ENCODE data around the gene SLC16A8. TPM values are rescaled to one million over a fixed set of nuclear protein-coding genes. Genes with fewer than 3 reads are reported as not detected.

The SLC16A8 gene
- total and polyA plus RNA-seq, 10 of the 15 experiments (the other 5 are each of a cell fraction or from before 2014, with no cell fraction given) = not detected

DNA sequence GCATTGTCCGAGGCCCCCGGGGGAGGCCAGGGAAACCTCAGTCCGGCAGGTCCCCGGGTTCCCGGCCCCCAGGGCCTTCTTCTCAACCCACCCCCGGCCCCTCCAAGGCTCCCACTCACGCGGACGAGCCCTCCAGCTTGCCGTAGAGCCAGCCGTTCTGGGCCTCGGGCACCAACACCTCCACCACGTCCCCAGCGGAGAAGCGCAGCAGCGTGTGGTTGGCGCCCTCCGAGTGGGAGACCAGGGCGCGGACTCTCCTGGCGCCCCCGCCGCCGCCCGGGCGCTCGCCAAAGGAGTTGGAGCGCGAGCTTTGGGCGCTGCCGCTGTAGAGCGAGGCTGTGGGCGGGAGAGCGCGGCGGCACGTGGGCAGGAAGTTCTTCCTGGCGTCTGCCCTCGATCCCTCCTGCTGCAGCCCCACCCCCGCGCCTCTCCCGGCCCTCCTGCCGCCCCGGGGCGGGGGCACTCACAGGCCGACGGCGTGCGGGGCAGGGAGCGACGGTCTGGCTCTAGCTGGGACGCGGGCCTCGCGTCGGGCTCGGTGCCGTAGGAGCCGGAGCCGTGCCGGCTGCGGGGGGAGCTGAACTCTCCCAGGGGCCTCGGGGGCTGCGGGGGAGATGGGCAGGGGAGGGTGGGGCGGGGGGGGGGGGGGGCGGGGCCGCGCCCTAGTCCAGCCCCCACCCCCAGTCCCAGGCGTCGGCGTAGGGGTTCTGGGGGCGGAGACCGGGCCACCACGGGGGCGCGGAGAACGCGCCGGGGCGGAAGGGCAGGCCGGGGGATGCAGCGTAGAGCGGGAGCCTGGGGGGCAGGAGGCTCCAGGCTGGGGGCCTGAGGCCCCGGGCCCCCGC, 4.9 kb upstream of the SLC16A8 start:
- Histone ChIP-seq H2AFZ (ENCODE audit: control insufficient read depth, low read depth, low read length) (no peak overlapping the region), H4K20me1 (ENCODE audit: control insufficient read depth, insufficient read depth) (no peaks in the 10 kb centered on the region), H3K4me1 (ENCODE audit: control insufficient read depth, insufficient read depth, low read length) (no peaks in the 10 kb centered on the region), H3K4me2 (ENCODE audit: control insufficient read depth, insufficient read depth) (no peak overlapping the region), H3K9ac (ENCODE audit: control insufficient read depth, insufficient read depth, low read length) (no peak overlapping the region), H3K27ac (ENCODE audit: control insufficient read depth, insufficient read depth) (no peak overlapping the region), H3K9me3 (replicated peaks; ENCODE audit: control insufficient read depth, insufficient read depth, low read length) (no peaks in the 10 kb centered on the region), H3K27me3 (replicated peaks in 1 of 2; ENCODE audit: control insufficient read depth in 2 of 2, insufficient read depth in 2 of 2, low read length in 1 of 2) (no peaks in the 10 kb centered on the region), H3K36me3 (ENCODE audit: control insufficient read depth in 2 of 2, insufficient read depth in 2 of 2, low read length in 1 of 2) (no peaks in the 10 kb centered on the region), H3K4me3 (no peak overlapping the region), H3K79me2 (ENCODE audit: control insufficient read depth, insufficient read depth, low read length) (no peaks in the 10 kb centered on the region)
- WGBS (ENCODE audit: insufficient coverage, insufficient replicate concordance, low lambda C conversion rate, missing lambda C conversion rate) = 76% methylated on average over 29 of the region's 85 CpGs
- ChIA-PET POLR2A (no interaction called here), CTCF (interaction anchor here (1.0 to 1.1 kb wide), 2 partner anchors 13 to 27 kb away, joined by 3 read pairs; no protein-coding TSS in a partner anchor), SMC1A (ENCODE audit: uncharacterized antibody, unreplicated experiment) (no interaction called here), RAD21 (ENCODE audit: unreplicated experiment) (interaction anchor here (0.6 kb wide), 1 partner anchor 13 kb away, joined by 4 read pairs; no protein-coding TSS in a partner anchor)
- in situ Hi-C loops (cut with MboI) (no loop called here), intact Hi-C loops (cut with micrococcal nuclease; ENCODE audit: unreplicated experiment) (no loop called here)
- ATAC-seq (no peak), DNase-seq (ENCODE audit: low read depth, low spot score) (no peak), FAIRE-seq (no peak)
- BruUV-seq (replicated peaks) = no TSS peak
- no peak for TF ChIP-seq MTA2 (IDR thresholded peaks at IDR 0.05; ENCODE audit: low read depth)
- TF ChIP-seq POU2F2 (IDR thresholded peaks at IDR 0.05; ENCODE audit: borderline replicate concordance, low read depth, low read length) = no peak
- TF ChIP-seq ZNF207 (IDR thresholded peaks at IDR 0.05; ENCODE audit: borderline replicate concordance) = no peak
- TF ChIP-seq NR2C2 (IDR thresholded peaks at IDR 0.05; ENCODE audit: borderline replicate concordance, control insufficient read depth, insufficient read length, low read depth) = no peak
- TF ChIP-seq MEF2B (IDR thresholded peaks at IDR 0.05; ENCODE audit: partially characterized antibody, poor library complexity, severe bottlenecking) = no peak
- no peak for TF ChIP-seq NFIC (IDR thresholded peaks at IDR 0.05; ENCODE audit: low read depth, low read length)

DNA sequence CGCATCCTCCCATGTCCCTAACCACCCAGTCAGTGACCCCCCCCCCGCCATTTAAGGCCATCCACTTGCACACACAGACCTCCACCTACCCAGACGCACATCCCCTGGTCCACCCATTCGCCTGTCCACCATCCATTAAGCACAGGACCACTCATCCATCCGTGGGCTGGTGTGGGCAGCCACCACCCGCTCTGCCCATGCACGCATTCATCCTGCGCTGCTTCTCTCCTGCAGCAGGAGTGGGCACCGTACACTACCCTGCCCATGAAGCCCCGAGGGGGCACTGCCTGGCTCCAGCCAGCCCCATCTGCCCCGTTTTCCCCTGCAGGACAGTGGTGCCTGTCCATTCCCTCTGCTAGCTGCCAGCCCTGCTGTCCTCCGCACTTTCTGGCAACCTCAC, 3.9 kb upstream of the SLC16A8 start:
- Histone ChIP-seq H3K9ac (ENCODE audit: control insufficient read depth, insufficient read depth, low read length) (no peak overlapping the region), H3K4me2 (ENCODE audit: control insufficient read depth, insufficient read depth) (no peak overlapping the region), H4K20me1 (ENCODE audit: control insufficient read depth, insufficient read depth) (no peaks in the 10 kb centered on the region), H3K79me2 (ENCODE audit: control insufficient read depth, insufficient read depth, low read length) (no peaks in the 10 kb centered on the region), H2AFZ (ENCODE audit: control insufficient read depth, low read depth, low read length) (no peak overlapping the region), H3K4me1 (ENCODE audit: control insufficient read depth, insufficient read depth, low read length) (no peaks in the 10 kb centered on the region), H3K27ac (ENCODE audit: control insufficient read depth, insufficient read depth) (no peak overlapping the region), H3K36me3 (ENCODE audit: control insufficient read depth in 2 of 2, insufficient read depth in 2 of 2, low read length in 1 of 2) (no peaks in the 10 kb centered on the region), H3K9me3 (replicated peaks; ENCODE audit: control insufficient read depth, insufficient read depth, low read length) (no peaks in the 10 kb centered on the region), H3K4me3 (no peak overlapping the region), H3K27me3 (replicated peaks in 1 of 2; ENCODE audit: control insufficient read depth in 2 of 2, insufficient read depth in 2 of 2, low read length in 1 of 2) (no peaks in the 10 kb centered on the region; a peak in 2 of 4 replicates)
- ATAC-seq (no peak), DNase-seq (ENCODE audit: low read depth, low spot score) (no peak), FAIRE-seq (no peak)
- no peak for TF ChIP-seq NR2C1 (IDR thresholded peaks at IDR 0.05)
- no peak for TF ChIP-seq MXI1 (IDR thresholded peaks at IDR 0.05; ENCODE audit: low read depth, low read length)
- TF ChIP-seq, protein P1, sequence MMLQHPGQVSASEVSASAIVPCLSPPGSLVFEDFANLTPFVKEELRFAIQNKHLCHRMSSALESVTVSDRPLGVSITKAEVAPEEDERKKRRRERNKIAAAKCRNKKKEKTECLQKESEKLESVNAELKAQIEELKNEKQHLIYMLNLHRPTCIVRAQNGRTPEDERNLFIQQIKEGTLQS (IDR thresholded peaks at IDR 0.05; ENCODE audit: borderline replicate concordance, extremely low read depth, low read depth, low read length) = no peak
- no peak for TF ChIP-seq SMC3 (IDR thresholded peaks at IDR 0.05; ENCODE audit: borderline replicate concordance, low read length)
- no peak for TF ChIP-seq SIX5 (IDR thresholded peaks at IDR 0.05; ENCODE audit: low read depth, low read length, severe bottlenecking)
- TF ChIP-seq RCOR1 (conservative IDR thresholded peaks at IDR 0.05; ENCODE audit: low read depth, low read length) = no peak
- TF ChIP-seq POLR2AphosphoS2 (IDR thresholded peaks at IDR 0.05; ENCODE audit: low read depth, low read length) = no peak
- TF ChIP-seq RAD51 (IDR thresholded peaks at IDR 0.05) = no peak
- TF ChIP-seq ESRRA (IDR thresholded peaks at IDR 0.05; ENCODE audit: low read length) = no peak
- TF ChIP-seq, protein P2, sequence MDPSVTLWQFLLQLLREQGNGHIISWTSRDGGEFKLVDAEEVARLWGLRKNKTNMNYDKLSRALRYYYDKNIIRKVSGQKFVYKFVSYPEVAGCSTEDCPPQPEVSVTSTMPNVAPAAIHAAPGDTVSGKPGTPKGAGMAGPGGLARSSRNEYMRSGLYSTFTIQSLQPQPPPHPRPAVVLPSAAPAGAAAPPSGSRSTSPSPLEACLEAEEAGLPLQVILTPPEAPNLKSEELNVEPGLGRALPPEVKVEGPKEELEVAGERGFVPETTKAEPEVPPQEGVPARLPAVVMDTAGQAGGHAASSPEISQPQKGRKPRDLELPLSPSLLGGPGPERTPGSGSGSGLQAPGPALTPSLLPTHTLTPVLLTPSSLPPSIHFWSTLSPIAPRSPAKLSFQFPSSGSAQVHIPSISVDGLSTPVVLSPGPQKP (IDR thresholded peaks at IDR 0.05; ENCODE audit: low read depth, low read length) = no peak
- TF ChIP-seq ASH2L (IDR thresholded peaks at IDR 0.05; ENCODE audit: borderline replicate concordance, low read depth) = no peak
- BruUV-seq (replicated peaks) = no TSS peak
- ChIA-PET RAD21 (ENCODE audit: unreplicated experiment) (no interaction called here), POLR2A (no interaction called here), CTCF (no interaction called here), SMC1A (ENCODE audit: uncharacterized antibody, unreplicated experiment) (interaction anchor here (1.2 kb wide), 1 partner anchor 267 kb away, joined by 3 read pairs; no protein-coding TSS in a partner anchor)
- intact Hi-C loops (cut with micrococcal nuclease; ENCODE audit: unreplicated experiment) = no loop called here
- in situ Hi-C loops (cut with MboI) = no loop called here
- 54% methylated on average over 11 of the region's 12 CpGs for WGBS (ENCODE audit: insufficient coverage, insufficient replicate concordance, low lambda C conversion rate, missing lambda C conversion rate)

Data from GM12878 (cell line).